Measurements from ENCODE around the gene FN3KRP.

FN3KRP gene

DNA sequence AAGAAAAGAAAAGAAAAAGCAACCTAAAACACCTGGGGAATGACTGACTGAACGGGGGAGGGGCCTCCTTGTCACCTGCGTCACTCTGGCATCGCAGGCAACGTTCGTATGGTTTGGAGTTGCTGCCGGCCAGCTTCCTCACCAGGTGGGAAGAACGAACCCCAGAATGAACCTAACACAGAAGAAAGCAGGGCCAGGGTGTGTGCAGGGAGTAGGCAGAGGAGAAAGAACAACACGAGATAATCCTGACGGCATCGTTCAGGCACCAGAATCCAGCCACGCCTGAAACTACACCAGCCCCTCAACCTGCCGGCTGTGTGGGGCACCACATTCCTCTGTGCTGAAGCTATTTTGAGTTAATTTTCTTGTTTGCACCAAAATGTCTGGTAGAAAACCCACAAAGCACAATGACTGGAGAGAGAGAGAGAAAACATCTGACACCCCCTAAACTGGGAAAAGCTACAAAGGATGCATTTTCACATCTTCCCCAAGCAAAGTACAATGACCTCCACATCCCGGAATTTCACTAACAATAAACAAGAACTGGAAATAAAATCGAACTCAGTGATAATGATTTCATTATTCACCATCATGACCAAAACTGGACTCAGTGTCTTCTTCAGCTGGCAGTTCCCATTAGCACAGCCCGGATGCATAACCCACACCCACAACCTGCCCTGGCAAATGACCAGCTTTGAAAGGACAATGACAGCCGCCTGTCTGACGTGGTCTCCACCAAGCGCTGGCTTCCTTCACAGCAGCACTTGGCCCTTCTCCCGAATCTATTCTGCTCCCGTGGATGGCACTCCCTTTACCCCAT, 41.6 kb upstream of the FN3KRP start:
- H3K4me3 ChIP-seq (ENCODE audit: low read depth, low read length): no peak overlapping the region
- DNase-seq (ENCODE audit: low read depth): no peak
- TF ChIP-seq, protein P1, sequence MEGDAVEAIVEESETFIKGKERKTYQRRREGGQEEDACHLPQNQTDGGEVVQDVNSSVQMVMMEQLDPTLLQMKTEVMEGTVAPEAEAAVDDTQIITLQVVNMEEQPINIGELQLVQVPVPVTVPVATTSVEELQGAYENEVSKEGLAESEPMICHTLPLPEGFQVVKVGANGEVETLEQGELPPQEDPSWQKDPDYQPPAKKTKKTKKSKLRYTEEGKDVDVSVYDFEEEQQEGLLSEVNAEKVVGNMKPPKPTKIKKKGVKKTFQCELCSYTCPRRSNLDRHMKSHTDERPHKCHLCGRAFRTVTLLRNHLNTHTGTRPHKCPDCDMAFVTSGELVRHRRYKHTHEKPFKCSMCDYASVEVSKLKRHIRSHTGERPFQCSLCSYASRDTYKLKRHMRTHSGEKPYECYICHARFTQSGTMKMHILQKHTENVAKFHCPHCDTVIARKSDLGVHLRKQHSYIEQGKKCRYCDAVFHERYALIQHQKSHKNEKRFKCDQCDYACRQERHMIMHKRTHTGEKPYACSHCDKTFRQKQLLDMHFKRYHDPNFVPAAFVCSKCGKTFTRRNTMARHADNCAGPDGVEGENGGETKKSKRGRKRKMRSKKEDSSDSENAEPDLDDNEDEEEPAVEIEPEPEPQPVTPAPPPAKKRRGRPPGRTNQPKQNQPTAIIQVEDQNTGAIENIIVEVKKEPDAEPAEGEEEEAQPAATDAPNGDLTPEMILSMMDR (IDR thresholded peaks at IDR 0.05; ENCODE audit: insufficient read depth, low read depth, low read length, missing control alignments): no peak

DNA sequence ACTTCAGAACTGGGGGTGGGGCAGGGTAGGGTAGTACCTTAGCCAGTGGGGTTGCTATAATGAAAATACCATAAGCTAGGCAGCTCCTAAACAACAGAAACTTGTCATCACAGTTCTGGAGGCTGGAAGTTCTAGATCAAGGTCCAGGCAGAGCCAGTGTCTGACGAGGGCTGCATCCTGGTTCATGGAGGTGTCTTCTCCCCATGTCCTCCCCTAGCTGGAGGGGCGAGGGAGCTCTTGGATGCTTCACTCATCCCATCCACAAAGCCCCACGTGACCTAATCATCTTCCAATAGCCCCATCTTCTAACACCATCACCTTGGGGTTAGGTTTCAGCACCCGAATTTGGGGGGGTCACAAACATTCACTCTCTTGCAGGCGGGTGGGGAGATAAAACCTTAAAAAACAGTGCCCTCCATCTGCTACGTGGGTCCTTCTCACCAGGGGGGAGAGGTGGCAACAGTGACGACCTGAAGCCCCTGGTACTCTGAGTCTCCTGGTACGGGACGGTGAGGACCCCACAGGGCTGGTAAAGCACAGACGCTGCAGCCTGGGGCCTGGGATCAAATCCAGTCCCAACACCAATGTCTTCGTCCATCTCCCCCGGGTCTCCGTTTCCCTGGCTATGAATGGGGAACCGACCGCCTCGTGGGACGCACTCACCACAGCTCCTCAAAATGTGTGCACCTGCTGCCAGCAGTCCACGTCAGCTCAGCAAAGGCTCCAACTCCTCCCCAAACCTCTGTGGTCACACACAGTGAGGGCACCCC, 40.8 kb upstream of the FN3KRP start:
- no peak for DNase-seq (ENCODE audit: low read depth)
- TF ChIP-seq, protein P1 (IDR thresholded peaks at IDR 0.05; ENCODE audit: insufficient read depth, low read depth, low read length, missing control alignments): no peak
- H3K4me3 ChIP-seq (ENCODE audit: low read depth, low read length): no peak overlapping the region

DNA sequence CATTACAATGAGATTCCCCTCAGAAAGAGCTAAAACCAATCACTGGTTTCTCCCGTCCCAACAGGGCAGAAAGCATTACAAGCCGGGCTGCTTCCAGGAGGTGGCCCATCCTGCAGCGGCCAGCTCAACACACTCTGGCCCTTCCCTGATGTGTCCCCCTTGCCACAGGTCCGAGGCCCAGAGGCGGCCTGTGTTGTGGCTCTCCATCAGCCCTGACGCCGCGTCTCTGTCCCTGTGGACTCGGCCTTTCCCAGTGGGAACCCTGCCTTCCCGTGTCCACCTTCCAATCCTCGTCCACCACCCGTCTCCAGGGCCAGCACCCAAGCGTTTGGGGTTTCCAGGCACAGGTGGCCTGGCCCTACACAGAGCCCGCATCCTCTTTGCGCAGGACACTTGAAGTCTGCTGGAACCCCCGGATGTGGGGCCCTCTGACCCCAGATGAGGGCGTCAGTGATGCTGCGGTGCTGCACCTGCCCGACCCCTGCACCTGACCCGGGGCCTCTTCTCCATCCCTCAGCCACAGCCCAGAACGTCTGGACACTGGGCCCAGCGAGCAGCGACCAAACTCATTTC, 39.1 kb upstream of the FN3KRP start:
- DNase-seq (ENCODE audit: low read depth): no peak
- TF ChIP-seq, protein P1 (IDR thresholded peaks at IDR 0.05; ENCODE audit: insufficient read depth, low read depth, low read length, missing control alignments): no peak
- no peak overlapping the region for H3K4me3 ChIP-seq (ENCODE audit: low read depth, low read length)

DNA sequence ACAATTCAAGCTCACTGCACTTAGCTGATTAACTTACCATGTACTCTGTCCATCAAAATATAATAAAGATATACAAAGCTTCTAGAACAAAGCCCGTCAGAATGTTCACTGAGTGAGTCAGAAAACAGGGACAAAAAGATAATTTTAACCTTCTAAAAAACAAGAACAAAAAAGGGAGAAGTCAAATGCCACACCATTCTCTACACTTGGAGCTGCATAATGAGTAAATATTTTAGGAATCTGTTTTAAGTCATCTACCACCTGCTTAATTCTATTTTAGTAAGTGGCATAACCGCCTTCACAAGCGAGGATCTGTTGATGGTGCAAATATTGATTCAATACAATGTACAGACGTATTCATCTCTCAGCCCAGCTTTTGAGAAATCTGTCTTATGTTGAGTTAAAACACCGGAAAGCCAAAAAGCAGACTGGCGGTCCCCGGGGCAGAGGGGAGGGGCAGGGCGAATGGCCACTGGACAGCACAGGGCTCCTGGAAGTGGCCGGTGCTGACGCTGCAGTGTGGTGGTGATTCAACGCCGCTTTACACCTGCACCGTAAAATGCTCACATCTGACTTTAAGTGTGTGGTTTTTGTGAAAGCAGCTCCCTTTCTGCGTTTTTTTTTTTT, 38.1 kb upstream of the FN3KRP start:
- TF ChIP-seq, protein P1 (IDR thresholded peaks at IDR 0.05; ENCODE audit: insufficient read depth, low read depth, low read length, missing control alignments): no peak
- H3K4me3 ChIP-seq (ENCODE audit: low read depth, low read length): 0 out of 2 replicates have a peak overlapping the region, but pooled peaks have one; percentile 7
- DNase-seq (ENCODE audit: low read depth): peak; percentile 24

DNA sequence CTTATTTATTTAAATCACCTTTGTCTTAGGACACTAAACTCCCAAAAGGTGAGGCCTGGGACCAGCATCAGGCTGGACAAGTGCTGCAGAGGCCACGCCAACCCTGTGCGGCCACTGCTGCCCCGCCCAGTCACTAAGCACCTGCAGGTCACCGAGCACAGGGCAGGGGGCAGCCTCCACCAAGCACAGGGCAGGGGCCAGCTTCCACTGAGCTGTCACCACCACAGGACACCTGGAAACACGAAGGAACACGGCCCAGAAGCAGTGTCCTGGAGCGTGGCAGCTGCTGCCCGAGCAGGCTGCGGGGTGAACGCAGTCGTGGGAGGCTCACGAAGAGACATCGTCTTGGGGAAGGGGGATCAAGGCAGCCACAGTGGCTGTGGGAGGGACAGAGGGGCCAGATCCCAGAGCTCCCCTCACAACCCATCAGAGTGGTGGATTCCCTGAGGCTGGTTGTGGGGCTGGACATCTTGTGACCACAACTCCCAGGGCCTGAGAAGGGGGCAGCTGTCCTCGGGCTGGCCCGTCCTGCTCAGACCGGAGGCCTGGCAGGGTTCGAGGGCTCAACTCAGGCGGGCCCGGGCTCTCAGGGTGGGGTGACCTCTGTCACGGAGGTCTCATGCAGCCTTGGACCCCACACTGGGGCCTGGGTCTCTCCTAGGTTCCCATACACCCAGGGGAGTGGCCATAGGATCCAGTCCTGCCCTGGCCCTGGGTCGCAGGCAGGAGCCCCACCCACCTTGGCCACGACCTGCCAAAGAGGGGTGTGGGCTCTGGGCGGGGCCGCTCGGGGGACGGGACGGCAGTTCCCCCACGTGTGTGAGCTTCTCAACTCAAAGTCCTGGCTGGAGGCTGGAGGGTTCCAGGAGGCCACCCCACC, 36.7 kb upstream of the FN3KRP start:
- DNase-seq (ENCODE audit: low read depth): no peak
- TF ChIP-seq, protein P1 (IDR thresholded peaks at IDR 0.05; ENCODE audit: insufficient read depth, low read depth, low read length, missing control alignments): no peak
- H3K4me3 ChIP-seq (ENCODE audit: low read depth, low read length): no peak overlapping the region

DNA sequence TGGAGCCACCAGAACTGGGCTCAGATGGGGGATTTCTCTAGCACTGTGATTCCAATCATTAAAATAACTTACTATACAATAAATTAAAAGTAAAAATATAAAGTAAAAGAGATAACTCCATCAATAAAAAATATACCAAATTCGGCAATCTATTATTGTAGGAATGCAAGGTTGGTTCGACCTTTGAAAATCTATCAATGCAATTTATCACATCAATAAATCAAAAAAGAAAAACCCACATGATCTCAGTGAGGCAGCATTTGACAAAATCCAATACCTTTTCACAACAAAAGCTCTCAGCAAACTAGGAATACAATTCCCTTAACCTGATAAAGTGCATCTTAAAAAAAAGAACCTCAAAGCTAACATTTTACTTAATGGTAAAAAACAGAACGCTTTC, 35.0 kb upstream of the FN3KRP start:
- no peak overlapping the region for H3K4me3 ChIP-seq (ENCODE audit: low read depth, low read length)
- TF ChIP-seq, protein P1 (IDR thresholded peaks at IDR 0.05; ENCODE audit: insufficient read depth, low read depth, low read length, missing control alignments): no peak
- no peak for DNase-seq (ENCODE audit: low read depth)

Measured in GM12865 (cell line).